Smooth muscle cell (in vitro differentiated cells): ENCODE measurements around the gene CNTN5. TPM values are rescaled to one million over a fixed set of nuclear protein-coding genes. Genes with fewer than 3 reads are reported as not detected.

Experiments used
- DNase-seq: peaks from one replicate; lab custom pipeline; 2025; ENCODE audit not compliant: unreplicated experiment; lab: John Stamatoyannopoulos, UW
- H2AFZ ChIP-seq: fragments of 200-600 bp; sonication (generic); 2 replicates; pipeline ENCODE4 v1.6.0; 2016; ENCODE audit warnings: antibody characterized with exemption, low read depth, mild to moderate bottlenecking
- H3F3A ChIP-seq: fragments of 200-600 bp; sonication (generic); 2 replicates; pipeline ENCODE4 v1.6.0; 2017; ENCODE audit warnings: antibody characterized with exemption, low read depth
- H3K27ac ChIP-seq: fragments of 200-600 bp; sonication (generic); 2 replicates; pipeline ENCODE4 v1.5.1; 2016; ENCODE audit warnings: low read depth, mild to moderate bottlenecking
- H3K27me3 ChIP-seq: fragments of 200-600 bp; sonication (generic); 2 replicates; pipeline ENCODE4 v1.6.1; 2016; ENCODE audit warnings: low read depth, mild to moderate bottlenecking
- H3K36me3 ChIP-seq: fragments of 200-600 bp; sonication (generic); 2 replicates; pipeline ENCODE4 v1.5.1; 2016; ENCODE audit warnings: low read depth
- H3K4me1 ChIP-seq: fragments of 200-600 bp; sonication (generic); 2 replicates; pipeline ENCODE4 v1.5.1; 2016; ENCODE audit warnings: low read depth
- H3K4me2 ChIP-seq: fragments of 200-600 bp; sonication (generic); 2 replicates; pipeline ENCODE4 v1.6.0; 2016; ENCODE audit warnings: mild to moderate bottlenecking
- H3K4me3 ChIP-seq: fragments of 200-600 bp; sonication (generic); 2 replicates; pipeline ENCODE4 v1.5.1; 2016; ENCODE audit warnings: mild to moderate bottlenecking
- H3K79me2 ChIP-seq: fragments of 200-600 bp; sonication (generic); 2 replicates; pipeline ENCODE4 v1.6.0; 2016; ENCODE audit warnings: low read depth, mild to moderate bottlenecking
- H3K9ac ChIP-seq: fragments of 200-600 bp; sonication (generic); 2 replicates; pipeline ENCODE4 v1.6.0; 2016; ENCODE audit warnings: low read depth
- H3K9me3 ChIP-seq: fragments of 200-600 bp; sonication (generic); replicated peaks from 2 replicates; pipeline ENCODE4 v1.5.1; 2016; ENCODE audit warnings: low read depth
- H4K20me1 ChIP-seq: fragments of 200-600 bp; sonication (generic); 2 replicates; pipeline ENCODE4 v1.6.0; 2016; ENCODE audit warnings: low read depth
- WGBS: methylation state at CpG from one replicate; pipeline ENCODE4 v1.1.7; 2016; ENCODE audit warnings: low lambda C conversion rate; 5-methylcytosine and 5-hydroxymethylcytosine counted together
- polyA plus RNA-seq: library from polyadenylated mRNA; unstranded; fragments of >200 nt; fragmentation: Nextera tagmentation; extraction: Ambion mirVana; gene quantifications from 2 replicates; pipeline ENCODE4 v1.2.1, GENCODE V29; 2016
- total RNA-seq: library from RNA; depleted of rRNA; stranded (reverse); fragments of >200 nt; gene quantifications from 2 replicates; pipeline ENCODE4 v1.2.3, GENCODE V29; 2014
- TF ChIP-seq, protein P1 (sequence below): fragments of 200-600 bp; sonication (generic); IDR thresholded peaks from 2 replicates; pipeline ENCODE4 v1.5.1; 2017; ENCODE audit warnings: borderline replicate concordance, mild to moderate bottlenecking, antibody characterized with exemption; ENCODE audit not compliant: insufficient read depth, poor library complexity, severe bottlenecking

CNTN5 gene
- total and polyA plus RNA-seq, 2 experiments from 2014 or later: 0.97 to 3.1 TPM

DNA sequence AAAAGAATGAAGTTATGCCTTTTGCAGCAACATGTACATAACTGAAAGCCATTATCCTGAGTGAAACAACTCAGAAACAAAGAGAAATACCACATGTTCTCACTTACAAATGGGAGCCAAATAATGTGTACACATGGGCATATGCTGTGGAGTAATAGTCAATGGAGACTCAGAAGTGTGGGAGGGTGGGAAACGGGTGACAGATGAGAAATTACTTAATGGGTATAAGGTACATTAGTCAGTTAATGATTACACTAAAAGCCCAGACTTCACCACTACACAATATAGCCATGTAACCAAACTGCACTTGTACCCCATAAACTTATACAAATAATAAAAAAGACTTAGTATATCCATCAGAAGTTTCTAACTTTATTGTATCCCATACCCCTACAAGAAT, 992.3 kb downstream of the CNTN5 start:
- H3K9me3 ChIP-seq: no peaks in the 10 kb centered on the region
- no peaks in the 10 kb centered on the region for H3K27me3 ChIP-seq
- TF ChIP-seq, protein P1, sequence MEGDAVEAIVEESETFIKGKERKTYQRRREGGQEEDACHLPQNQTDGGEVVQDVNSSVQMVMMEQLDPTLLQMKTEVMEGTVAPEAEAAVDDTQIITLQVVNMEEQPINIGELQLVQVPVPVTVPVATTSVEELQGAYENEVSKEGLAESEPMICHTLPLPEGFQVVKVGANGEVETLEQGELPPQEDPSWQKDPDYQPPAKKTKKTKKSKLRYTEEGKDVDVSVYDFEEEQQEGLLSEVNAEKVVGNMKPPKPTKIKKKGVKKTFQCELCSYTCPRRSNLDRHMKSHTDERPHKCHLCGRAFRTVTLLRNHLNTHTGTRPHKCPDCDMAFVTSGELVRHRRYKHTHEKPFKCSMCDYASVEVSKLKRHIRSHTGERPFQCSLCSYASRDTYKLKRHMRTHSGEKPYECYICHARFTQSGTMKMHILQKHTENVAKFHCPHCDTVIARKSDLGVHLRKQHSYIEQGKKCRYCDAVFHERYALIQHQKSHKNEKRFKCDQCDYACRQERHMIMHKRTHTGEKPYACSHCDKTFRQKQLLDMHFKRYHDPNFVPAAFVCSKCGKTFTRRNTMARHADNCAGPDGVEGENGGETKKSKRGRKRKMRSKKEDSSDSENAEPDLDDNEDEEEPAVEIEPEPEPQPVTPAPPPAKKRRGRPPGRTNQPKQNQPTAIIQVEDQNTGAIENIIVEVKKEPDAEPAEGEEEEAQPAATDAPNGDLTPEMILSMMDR: no peak
- no peak overlapping the region for H3K4me2 ChIP-seq
- H3K4me1 ChIP-seq: no peaks in the 10 kb centered on the region
- DNase-seq: no peak
- H3K27ac ChIP-seq: no peak overlapping the region
- no peaks in the 10 kb centered on the region for H3F3A ChIP-seq
- H3K4me3 ChIP-seq: no peak overlapping the region
- no peaks in the 10 kb centered on the region for H3K79me2 ChIP-seq
- H2AFZ ChIP-seq: peak overlapping the region; percentile 46
- H4K20me1 ChIP-seq: no peaks in the 10 kb centered on the region
- no peaks in the 10 kb centered on the region for H3K36me3 ChIP-seq
- WGBS: 75% methylated on average over 1 of the region's 1 CpG
- H3K9ac ChIP-seq: no peak overlapping the region

DNA sequence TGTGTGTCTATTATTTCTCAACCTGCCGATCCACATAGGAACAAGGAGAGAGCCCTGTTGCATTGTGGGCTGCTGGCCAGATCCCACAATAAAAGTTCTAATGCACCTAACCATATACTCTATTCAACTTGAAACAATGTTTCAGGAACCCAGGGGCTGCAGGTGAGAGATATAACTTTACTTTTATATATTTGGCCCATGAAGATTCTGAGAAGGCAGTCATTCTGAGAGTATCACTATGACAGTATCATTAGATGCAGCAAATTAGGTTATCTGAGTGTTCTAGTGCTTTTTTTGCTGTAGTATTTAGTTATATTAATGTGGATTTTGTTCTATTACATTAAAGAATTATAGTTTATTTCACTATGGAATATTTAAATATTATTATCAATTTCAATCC, 1011.2 kb downstream of the CNTN5 start:
- Histone ChIP-seq H3F3A (no peaks in the 10 kb centered on the region), H3K36me3 (no peaks in the 10 kb centered on the region), H3K9ac (no peak overlapping the region), H4K20me1 (no peaks in the 10 kb centered on the region), H3K4me3 (no peak overlapping the region), H3K4me1 (no peaks in the 10 kb centered on the region), H3K27me3 (no peaks in the 10 kb centered on the region), H2AFZ (no peak overlapping the region), H3K4me2 (no peak overlapping the region), H3K9me3 (peaks cover 3% of the 10 kb centered on the region), H3K79me2 (no peaks in the 10 kb centered on the region), H3K27ac (no peak overlapping the region)
- TF ChIP-seq, protein P1: no peak
- WGBS: 96% methylated on average over 1 of the region's 1 CpG
- no peak for DNase-seq

DNA sequence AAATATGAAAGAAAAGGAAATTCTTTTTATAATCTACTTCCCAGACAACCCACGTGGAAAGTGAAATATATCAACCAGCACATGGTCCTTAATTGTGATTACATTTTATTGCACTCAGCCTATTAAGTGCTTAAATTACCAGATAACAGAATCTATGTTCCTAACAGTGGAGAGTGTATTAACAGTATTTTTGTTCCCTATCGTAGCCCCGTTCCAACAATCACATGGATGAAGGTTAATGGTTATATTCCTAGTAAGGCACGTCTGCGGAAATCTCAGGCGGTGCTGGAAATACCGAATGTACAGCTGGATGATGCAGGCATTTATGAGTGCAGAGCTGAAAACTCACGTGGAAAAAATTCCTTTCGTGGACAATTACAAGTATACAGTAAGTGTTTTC, 1040.3 kb downstream of the CNTN5 start:
- Histone ChIP-seq H2AFZ (peak overlapping the region; percentile 11), H3K79me2 (no peaks in the 10 kb centered on the region), H3K9me3 (no peaks in the 10 kb centered on the region), H3K4me3 (no peak overlapping the region), H4K20me1 (no peaks in the 10 kb centered on the region), H3K9ac (no peak overlapping the region), H3K27me3 (no peaks in the 10 kb centered on the region), H3K36me3 (no peaks in the 10 kb centered on the region), H3K27ac (no peak overlapping the region), H3K4me2 (no peak overlapping the region), H3K4me1 (no peaks in the 10 kb centered on the region), H3F3A (no peaks in the 10 kb centered on the region)
- no peak for DNase-seq
- 81% methylated on average over 9 of the region's 9 CpGs for WGBS
- TF ChIP-seq, protein P1: no peak

DNA sequence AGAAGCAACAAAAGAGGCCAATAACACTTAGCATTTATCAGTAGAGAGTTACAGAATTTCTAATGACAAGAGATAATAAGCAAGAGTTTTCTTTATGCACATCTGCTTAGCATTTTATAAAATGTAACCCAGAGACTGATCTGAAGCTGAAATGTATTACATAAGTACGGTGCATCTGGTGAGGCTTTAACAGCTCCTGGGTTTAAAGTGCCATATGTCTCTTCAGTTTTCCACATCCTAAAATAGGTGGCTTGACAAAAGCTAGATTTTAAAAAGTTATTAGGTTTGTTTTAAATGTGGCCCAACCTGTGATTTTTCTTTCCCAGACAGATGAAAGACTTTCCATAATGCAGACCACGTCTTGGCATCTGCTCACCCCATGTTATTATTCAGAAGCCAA, 1045.7 kb downstream of the CNTN5 start:
- no peaks in the 10 kb centered on the region for H3K79me2 ChIP-seq
- H3K4me2 ChIP-seq: no peak overlapping the region
- no peaks in the 10 kb centered on the region for H3K9me3 ChIP-seq
- DNase-seq: no peak
- no peaks in the 10 kb centered on the region for H3K4me1 ChIP-seq
- H4K20me1 ChIP-seq: no peaks in the 10 kb centered on the region
- 69% methylated on average over 2 of the region's 2 CpGs for WGBS
- H3K36me3 ChIP-seq: no peaks in the 10 kb centered on the region
- no peak overlapping the region for H3K4me3 ChIP-seq
- TF ChIP-seq, protein P1: no peak
- H2AFZ ChIP-seq: no peak overlapping the region
- no peak overlapping the region for H3K27ac ChIP-seq
- no peak overlapping the region for H3K9ac ChIP-seq
- H3F3A ChIP-seq: no peaks in the 10 kb centered on the region
- H3K27me3 ChIP-seq: no peaks in the 10 kb centered on the region
